WERI-Rb-1 (cell line): ENCODE data around the gene PCNX2.

Experiments used
- DNase-seq: peaks from one replicate; pipeline ENCODE4 v3.0.0-alpha.2; 2020
- H3K27ac ChIP-seq: fragments of 250-450 bp; sonication (Bioruptor Pico); 2 replicates; pipeline ENCODE4 v1.5.1; 2020; ENCODE audit warnings: mild to moderate bottlenecking, moderate library complexity
- H3K27me3 ChIP-seq: fragments of 250-450 bp; sonication (Bioruptor Pico); 2 replicates; pipeline ENCODE4 v1.5.1; 2021; ENCODE audit warnings: mild to moderate bottlenecking, low read depth, moderate library complexity; ENCODE audit not compliant: insufficient read depth, severe bottlenecking
- H3K36me3 ChIP-seq: fragments of 250-450 bp; sonication (Bioruptor Pico); 2 replicates; pipeline ENCODE4 v1.5.1; 2020; ENCODE audit warnings: mild to moderate bottlenecking, moderate library complexity
- H3K4me3 ChIP-seq: 2 replicates; pipeline ENCODE4 v1.5.1; 2011; ENCODE audit warnings: low read depth, mild to moderate bottlenecking, control low read depth, low read length
- H3K9me3 ChIP-seq: fragments of 250-450 bp; sonication (Bioruptor Pico); 2 replicates; pipeline ENCODE4 v1.5.1; 2021; ENCODE audit warnings: mild to moderate bottlenecking, moderate library complexity; ENCODE audit not compliant: severe bottlenecking
- TF ChIP-seq, protein P1 (sequence below): IDR thresholded peaks from 2 replicates; pipeline ENCODE4 v1.5.1; 2011; ENCODE audit warnings: low read depth, mild to moderate bottlenecking, control low read depth, inconsistent platforms, low read length

Gene PCNX2

DNA sequence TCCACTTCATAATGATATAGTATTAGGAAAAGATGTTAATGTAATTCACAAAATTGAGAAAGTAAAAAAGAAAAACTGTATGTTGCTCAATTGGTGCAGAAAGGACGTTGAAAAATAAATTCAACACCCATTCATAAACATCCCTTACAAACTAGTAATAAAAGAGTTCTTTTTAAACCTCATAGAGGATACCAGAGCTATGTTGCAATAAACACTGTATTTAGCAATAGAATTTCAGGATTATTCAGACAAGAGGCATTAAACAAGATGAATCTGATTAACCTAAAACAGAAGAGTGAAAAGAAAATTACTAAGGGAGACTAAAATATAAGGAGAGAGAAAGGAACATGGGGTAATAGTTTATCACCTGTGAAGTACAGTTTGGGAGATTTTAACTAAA, 190.3 kb downstream of the PCNX2 start:
- DNase-seq: no peak
- no peaks in the 10 kb centered on the region for H3K36me3 ChIP-seq
- H3K9me3 ChIP-seq: no peaks in the 10 kb centered on the region
- TF ChIP-seq, protein P1, sequence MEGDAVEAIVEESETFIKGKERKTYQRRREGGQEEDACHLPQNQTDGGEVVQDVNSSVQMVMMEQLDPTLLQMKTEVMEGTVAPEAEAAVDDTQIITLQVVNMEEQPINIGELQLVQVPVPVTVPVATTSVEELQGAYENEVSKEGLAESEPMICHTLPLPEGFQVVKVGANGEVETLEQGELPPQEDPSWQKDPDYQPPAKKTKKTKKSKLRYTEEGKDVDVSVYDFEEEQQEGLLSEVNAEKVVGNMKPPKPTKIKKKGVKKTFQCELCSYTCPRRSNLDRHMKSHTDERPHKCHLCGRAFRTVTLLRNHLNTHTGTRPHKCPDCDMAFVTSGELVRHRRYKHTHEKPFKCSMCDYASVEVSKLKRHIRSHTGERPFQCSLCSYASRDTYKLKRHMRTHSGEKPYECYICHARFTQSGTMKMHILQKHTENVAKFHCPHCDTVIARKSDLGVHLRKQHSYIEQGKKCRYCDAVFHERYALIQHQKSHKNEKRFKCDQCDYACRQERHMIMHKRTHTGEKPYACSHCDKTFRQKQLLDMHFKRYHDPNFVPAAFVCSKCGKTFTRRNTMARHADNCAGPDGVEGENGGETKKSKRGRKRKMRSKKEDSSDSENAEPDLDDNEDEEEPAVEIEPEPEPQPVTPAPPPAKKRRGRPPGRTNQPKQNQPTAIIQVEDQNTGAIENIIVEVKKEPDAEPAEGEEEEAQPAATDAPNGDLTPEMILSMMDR: no peak
- H3K27me3 ChIP-seq: no peaks in the 10 kb centered on the region
- H3K4me3 ChIP-seq: no peak overlapping the region
- H3K27ac ChIP-seq: no peak overlapping the region

DNA sequence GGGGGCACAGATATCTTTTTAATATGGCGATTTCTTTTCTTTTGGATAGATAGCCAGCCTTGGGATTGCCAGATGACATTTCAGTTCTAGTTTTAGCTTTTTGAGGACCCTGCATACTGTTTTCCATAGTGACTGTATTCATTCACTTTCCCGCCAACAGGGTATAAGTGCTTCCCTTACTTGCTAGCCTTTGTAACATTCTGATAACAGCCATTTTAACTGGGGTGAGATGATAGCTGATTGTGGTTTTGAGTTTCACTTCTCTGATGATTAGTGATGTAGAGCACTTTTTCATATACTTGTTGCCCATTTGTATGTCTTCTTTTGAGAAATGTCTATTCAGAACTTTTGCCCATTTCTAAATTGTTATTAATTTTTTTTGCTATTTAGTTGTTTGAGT, 193.2 kb downstream of the PCNX2 start:
- no peak for DNase-seq
- no peaks in the 10 kb centered on the region for H3K9me3 ChIP-seq
- H3K4me3 ChIP-seq: no peak overlapping the region
- H3K27me3 ChIP-seq: no peaks in the 10 kb centered on the region
- TF ChIP-seq, protein P1: no peak
- H3K36me3 ChIP-seq: no peaks in the 10 kb centered on the region
- no peak overlapping the region for H3K27ac ChIP-seq

DNA sequence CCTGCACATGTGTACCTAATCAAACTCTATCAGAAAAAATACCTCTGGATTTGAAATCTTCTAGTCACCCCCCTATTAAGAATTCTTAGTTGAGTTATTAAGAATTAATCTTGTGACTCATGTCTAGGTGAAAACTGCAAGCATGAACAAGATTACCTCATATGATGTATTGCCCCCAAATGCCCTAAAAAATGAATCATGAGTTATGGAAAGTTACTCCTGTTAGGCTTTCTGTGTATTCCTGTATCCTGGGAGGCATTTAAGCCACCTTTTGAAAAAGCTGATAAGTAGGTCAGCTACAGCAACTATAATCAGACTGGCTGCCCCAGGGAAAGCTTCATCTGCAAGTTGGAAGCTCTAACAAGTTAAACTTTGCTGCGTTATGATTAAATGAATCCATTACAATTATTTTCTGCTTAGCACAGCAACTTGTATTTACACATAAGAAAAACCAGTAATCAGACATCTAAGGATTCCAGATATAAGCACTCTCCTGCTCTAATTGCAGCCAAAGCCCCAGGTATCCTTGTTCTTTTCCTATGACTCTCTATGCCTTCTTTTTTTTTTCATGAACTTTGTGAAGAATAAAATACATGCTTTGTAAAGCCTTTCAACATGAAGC, 197.5 kb downstream of the PCNX2 start:
- H3K27me3 ChIP-seq: no peaks in the 10 kb centered on the region
- DNase-seq: no peak
- TF ChIP-seq, protein P1: no peak
- no peaks in the 10 kb centered on the region for H3K36me3 ChIP-seq
- no peaks in the 10 kb centered on the region for H3K9me3 ChIP-seq
- H3K4me3 ChIP-seq: no peak overlapping the region
- no peak overlapping the region for H3K27ac ChIP-seq

DNA sequence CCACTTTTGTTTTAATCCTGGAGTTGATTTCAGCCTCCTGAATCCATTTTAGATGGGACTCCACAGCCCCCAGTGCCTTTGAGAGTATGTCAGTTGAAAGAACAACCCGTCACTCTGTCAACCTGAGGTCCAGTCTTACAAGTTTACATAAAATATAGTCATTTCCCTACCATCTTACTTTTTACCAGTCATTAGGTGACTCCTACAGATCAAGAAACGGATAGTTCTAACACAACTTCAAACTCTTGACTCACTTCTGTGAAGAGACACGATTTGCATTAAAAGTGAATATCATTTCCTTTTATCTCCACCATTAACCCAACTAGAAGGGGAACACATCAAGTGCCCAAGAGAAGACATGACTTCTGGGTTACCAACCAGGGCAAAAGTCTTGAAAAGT, 198.0 kb downstream of the PCNX2 start:
- Histone ChIP-seq H3K27me3 (no peaks in the 10 kb centered on the region), H3K36me3 (no peaks in the 10 kb centered on the region), H3K27ac (no peak overlapping the region), H3K4me3 (no peak overlapping the region), H3K9me3 (no peaks in the 10 kb centered on the region)
- TF ChIP-seq, protein P1: no peak
- DNase-seq: no peak

DNA sequence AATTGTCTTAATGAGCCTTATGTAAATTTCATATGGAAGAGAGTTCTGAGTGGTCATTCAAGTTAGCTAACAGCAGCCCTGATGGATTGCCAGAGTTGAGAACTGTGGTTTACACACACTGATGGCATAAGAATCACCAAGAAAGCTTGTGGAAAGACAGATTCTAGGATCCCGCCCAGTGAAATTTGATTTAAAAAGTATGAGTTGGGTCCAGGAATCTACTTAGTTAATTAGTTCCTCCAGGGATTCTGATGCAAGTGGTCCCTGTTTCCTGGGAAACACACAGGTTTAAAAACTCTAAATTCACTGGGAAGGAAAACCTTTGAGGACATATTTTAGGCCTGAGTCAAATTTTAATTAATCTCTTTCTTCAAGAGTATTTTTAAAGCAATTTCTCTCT, 200.8 kb downstream of the PCNX2 start:
- Histone ChIP-seq H3K9me3 (no peaks in the 10 kb centered on the region), H3K4me3 (no peak overlapping the region), H3K36me3 (no peaks in the 10 kb centered on the region), H3K27me3 (no peaks in the 10 kb centered on the region), H3K27ac (no peak overlapping the region)
- no peak for DNase-seq
- TF ChIP-seq, protein P1: no peak

DNA sequence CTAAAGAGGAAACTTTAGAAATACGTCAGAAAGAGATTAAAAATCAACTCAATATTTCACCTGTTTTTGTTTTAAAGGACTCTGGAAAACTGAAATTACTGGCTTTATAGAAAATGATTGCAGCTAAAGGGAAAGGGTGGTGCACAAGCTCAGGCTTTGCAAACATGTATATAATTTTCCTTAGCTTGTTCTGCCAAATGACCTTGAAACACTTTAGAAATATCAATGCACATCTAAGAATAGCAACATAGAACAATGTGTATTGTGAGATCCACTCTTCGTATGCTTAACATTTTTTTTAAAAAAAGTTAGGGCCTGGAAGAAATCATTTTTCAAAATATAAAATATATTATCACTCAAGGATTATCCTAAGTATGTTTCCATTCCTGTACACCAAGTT, 201.3 kb downstream of the PCNX2 start:
- H3K27me3 ChIP-seq: no peaks in the 10 kb centered on the region
- TF ChIP-seq, protein P1: no peak
- H3K27ac ChIP-seq: no peak overlapping the region
- H3K9me3 ChIP-seq: no peaks in the 10 kb centered on the region
- no peaks in the 10 kb centered on the region for H3K36me3 ChIP-seq
- no peak for DNase-seq
- H3K4me3 ChIP-seq: no peak overlapping the region
